ENCODE data around the gene CP.

GRCh38 chr3:149180057-149180573, 41.5 kb downstream of the CP start:
- no peak for TF ChIP-seq CTCF (IDR thresholded peaks at IDR 0.05)
- TF ChIP-seq ZFX (IDR thresholded peaks at IDR 0.05; ENCODE audit: borderline replicate concordance) = no peak

Data from 22Rv1 (cell line).